SHP77 treated with DMSO at 0.1 percent for 48 hours (cell line): ENCODE measurements around the gene CSNK1G1.
A peak's percentile ranks its signal among the peaks of the same experiment; 100 is the strongest.
"Not testable (repeated sequence)": the region's sequence is repeated elsewhere in the genome, so short reads cannot be mapped to it uniquely, and the experiment has no call there.

Experiments used
- DNase-seq: peaks from one replicate; lab custom pipeline; 2025; lab: John Stamatoyannopoulos, UW

CSNK1G1 gene

DNA sequence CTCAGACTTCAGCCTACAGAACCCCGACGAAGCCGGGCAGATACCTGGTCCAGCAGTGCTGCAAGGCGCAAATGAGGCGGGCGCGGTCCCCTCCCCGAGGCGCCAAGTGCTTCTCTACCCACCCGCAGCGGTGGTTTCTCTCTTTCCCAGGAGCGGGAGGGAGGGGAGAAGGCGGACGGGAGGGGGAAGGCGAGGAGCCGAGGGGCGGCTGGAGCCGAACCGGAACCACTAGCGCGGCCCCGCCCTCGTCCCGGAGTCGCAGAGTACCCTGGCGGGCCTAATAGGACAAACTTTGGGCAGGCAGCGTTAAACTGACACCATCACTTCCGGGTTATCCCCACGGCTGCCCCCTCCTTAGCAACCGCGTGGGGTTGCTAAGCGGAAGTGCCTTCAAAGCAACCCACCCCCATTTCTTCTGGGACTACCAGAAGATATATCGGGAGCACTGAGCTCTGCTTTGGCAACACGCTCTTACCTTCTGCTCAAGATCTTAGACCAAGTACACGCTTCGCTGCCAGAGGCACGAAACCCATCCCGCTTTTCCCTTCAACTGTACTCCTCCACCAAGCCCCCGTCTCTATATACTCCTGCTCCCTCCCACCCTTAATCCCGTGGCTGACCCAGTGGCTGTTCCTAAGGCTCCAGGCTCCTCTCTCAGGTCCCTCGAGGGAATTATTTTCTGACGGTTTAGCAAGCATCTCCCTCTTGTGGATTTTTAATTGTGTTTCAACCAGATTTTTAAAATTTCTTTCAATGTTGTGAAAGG lies at the start of gene CSNK1G1:
TSS of gene CSNK1G1 (minus strand) at position 230 of the 766 bp plus-strand sequence. CDS start 55,674 bp downstream, outside the sequence.
- DNase-seq: peak; percentile 98

DNA sequence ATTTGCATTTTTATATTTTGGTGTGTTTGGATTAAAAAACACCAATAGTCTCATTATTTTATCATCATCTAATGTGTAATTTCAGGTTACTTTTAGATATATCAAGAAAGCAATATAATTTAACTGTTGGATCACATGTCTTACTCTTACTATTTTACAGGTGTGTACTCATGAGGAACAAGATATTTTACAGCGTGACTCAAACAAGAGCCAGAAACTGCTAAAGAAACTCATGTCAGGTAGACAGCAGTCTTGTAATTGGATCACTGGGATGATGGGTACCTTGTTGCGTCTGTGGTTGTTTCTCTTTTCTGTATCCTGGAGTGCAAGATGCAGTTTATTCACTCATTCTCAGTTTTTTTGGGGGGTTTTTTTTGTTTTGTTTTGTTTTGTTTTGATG lies 44.6 kb upstream of the CSNK1G1 start:
- no peak for DNase-seq

DNA sequence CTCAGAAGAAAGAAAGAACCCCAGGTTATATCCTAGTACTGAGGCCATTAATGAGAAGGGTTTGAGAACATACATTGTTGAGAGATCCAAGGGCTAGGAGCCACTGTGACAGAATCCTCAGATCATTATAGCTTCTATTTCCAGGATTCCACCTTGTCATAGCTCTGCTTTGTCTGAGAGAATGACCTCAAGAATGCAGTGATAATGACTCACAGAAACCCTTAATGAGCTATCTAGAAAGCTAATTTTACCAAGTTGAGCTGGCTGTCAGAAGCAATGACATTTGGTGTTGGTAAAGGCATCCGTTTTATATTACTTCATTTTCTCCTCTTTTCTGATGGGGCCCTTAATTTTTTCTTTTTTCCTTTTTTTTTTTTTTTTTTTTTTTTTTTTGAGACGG lies 42.6 kb upstream of the CSNK1G1 start:
- no peak for DNase-seq

DNA sequence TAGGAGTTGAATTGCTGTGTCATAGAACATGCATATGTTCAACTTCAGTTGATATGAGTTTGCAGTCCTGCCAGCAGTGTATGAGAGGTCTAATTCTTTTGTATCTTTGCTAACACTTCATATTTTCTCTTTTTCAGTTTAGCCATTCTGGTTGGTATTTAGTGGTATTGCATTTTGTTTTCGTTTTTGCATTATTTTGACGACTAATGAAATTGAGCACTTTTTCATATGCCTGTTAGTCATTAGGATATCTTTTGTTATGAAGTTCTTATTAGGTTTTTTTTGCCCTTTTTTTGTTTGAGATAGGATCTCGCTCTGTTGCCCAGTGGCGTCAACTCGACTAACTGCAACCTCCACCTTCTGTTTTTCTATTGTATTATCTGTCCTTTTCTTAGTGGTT lies 40.8 kb upstream of the CSNK1G1 start:
- no peak for DNase-seq

DNA sequence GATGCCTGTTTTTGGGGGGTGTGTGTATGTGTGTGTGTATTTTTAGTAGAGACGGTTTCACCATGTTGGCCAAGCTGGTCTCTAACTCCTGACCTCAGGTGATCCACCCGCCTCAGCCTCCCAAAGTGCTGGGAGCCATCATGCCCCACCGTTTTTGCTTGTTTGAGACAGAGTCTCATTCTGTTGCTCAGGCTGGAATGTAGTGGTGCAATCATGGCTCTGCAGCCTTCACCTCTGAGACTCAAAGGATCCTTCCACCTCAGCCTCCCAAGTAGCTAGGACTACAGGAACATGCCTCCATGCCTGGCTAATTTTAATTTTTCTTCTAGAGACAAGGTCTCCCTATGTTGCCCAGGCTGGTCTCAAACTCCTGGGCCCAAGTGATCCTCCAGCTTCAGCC lies 36.5 kb upstream of the CSNK1G1 start:
- not testable (repeated sequence) for DNase-seq

DNA sequence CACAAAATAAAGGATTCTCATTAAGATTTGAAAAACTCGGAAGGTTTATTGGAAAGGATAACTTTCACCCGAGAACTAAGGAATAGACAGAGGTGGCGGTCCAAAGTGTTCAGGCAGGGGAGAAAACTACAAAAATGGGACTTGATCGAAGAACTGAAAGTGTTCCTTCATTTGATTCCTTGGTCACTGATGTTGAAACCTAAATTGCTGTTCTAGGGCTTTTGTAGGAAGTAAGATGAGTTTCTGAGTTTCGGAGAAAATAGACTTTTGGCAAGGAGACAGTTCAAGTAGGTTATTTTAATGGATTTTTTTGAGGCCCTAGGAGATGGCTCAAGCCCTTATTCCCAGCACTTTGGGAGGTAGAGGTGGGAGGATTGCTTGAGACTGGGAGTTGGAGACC lies 33.1 kb upstream of the CSNK1G1 start:
- DNase-seq: no peak

DNA sequence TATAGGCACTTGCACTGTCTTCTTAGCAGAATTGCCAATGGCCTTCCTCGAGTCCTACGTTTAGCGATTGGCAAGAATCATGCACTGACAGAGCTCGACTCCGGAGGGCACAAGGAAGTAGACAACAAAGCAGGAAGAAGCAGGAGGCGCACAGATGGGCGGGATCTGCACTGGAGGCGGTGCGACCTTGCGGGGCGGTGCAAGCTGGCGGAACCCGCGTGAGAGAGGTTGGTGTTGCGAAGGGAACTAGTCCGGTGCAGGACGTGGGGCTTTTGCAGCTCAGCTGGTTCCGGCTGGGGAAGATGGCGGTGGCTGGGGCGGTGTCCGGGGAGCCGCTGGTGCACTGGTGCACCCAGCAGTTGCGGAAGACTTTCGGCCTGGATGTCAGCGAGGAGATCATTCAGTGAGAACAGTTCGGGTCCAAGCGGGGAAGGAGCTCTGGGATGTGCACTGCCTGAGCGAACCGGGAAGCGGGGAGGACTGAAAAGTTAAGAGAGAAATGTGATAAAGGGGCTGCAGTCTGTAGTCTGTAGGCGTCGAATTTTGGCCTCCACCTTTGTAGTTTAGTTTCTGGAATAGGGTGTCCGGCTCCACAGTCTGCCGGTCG lies 31.7 kb upstream of the CSNK1G1 start, which contains the start of gene TRIP4:
TSS of gene TRIP4 (plus strand) at position 275 of the 607 bp plus-strand sequence. CDS start at position 303, 28 bp downstream.
- peak; percentile 98 for DNase-seq

DNA sequence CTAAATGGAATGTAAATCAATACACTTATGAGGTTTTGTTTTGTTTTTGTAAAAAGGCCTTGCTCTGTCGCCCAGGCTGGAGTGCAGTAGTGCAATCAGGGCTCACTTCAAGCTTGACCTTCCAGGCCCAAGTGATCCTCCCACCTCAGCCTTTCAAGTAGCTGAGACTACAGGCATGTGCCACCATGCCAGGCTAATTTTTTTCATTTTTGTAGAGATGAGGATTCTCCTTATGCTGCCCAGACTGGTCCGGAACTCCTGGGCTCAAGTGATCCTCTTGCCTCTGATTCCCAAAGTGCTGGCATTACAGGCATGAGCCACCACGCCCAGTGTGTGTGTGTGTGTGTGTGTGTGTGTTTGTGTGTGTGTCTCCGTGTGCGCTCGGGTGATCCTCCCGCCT lies 30.3 kb upstream of the CSNK1G1 start:
- DNase-seq: no peak

DNA sequence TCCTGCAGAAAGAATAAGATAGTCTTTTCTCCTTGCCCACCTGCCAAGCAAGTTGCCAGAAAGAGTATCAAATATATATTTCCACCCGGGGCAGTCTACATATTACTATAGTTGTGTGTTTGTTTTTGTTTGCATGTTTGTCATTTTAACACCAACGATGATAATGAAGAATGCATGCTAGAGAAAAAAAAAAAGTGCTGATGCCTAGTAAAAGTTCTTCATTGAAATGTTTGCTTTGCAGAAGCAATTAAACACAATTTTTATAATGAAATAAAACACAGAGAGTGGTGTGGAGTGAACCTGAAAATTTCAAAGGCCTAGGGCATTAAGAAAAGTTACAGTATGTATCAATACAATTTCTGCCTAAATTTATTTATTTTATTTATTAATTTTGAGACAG lies 27.8 kb upstream of the CSNK1G1 start:
- no peak for DNase-seq

DNA sequence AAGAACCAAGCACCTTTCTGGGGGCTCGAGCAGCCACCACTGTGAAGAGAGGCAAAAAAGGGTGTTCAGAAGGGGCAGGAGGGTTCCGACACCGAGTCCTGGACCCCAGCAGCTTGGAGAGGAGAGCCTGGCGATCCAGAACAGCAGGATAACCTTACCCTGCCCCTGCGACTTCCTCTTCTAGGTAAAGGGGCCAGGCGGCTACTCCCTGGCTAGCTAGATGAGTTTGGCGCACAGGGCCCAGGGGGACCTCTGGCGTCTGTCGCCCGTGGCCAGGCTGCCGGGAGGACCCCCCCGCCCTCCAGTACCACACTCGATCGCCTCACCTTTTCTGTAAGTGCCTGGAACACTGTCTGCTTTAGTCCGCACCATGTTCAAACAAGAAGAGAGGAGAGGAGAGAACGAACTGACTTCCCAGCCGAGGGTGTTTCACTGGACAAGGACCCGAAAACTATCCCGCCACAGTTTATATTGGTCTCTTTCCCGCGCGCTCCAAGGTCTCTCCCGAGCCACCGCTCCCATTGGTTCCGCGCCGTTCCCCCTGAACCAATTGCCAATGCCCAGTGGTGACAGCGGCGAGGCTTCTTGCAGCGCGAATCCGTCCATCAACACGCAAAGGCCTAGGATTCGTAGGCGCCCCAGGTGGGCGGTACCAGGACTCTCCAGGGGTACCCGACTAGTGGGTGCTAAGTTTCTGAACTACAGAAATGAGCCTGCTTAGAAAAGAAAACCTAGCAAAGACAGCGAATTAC lies 25.2 kb upstream of the CSNK1G1 start, which contains the start of gene PCLAF:
TSS of gene PCLAF (minus strand) at position 442 of the 752 bp plus-strand sequence. CDS start at position 372, 70 bp downstream.
- peak; percentile 98 for DNase-seq

DNA sequence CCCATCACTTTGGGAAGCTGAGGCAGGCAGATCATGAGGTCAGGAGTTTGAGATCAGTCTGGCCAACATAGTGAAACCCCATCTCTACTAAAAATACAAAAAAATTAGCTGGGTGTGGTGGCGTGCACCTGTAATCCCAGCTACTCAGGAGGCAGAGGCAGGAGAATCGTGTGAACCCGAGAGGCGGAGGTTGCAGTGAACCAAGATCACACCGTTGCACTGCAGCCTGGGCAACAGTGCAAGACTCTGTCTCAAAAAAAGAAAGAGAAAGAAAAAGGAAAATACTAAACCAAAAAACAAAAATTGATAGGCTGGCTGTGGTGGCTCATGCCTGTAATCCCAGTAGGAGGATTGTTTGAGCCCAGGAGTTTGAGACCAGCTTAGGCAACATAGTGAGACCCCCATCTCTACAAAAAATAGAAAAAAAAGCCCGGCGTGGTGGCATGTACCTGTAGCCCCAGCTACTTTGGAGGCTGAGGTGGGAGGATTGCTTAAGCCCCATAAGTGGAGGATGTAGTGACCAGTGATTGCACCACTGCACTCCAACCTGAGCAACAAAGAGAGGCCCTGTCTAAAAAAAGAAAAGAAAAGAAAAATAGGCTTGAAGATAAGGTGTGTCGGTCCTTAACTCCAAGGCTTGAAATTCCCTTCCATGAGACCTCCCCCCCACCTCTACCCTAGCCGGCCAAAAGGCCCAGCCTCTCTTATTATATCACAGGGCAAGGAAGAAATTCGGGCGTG lies 24.3 kb upstream of the CSNK1G1 start:
- not testable (repeated sequence) for DNase-seq

DNA sequence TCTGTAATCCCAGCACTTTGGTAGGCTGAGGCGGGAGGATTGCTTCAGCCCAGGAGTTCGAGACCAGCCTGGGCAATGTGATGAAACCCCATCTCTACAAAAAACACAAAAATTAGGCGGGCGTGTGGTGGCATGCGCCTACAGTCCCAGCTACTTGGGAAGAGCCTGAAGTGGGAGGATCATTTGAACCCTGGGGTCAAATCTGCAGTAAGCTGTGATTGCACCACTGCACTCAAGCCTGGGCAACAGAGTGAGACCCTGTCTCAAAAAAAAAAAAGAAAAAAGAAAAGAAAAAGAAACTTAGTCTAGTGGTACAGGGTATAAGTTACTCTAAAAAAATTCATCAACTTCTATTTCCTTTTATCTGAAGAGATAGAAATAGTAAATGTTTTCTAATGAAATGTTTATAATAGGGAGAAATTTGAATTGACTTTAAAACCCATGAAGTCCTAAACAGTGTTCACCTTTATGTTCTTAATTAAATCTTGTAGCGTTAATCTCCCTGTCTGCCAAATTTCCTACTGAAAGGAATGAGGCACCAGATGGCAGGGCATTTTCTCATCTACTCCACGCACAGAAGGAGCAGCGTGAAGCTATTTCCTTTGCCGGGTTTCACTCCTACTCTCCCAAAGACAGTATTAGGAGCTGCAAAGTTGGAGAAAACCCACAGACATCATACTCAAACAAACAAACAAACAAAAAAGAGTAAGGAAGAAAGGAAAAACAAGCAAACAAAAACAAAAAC lies 23.4 kb upstream of the CSNK1G1 start:
- no peak for DNase-seq

DNA sequence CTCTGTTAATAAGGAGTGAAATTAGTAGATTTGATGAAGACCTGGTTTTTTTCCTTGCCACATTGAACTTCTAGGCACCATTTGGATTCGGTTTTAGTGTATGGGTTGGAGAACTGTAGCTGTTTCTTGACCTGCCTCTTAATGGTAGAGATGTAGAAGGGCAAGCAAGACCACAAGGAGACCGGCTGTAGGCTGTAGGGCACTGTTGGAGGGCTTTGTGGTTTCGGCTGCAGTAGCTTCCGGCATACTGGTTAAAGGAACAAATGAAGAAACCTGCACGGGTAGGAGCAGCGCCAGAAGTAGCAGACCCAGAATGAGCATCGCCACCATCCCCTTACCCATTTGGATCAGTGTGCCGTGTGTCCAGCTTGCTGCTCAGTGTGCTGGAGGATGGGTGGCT lies 17.4 kb upstream of the CSNK1G1 start:
- no peak for DNase-seq

DNA sequence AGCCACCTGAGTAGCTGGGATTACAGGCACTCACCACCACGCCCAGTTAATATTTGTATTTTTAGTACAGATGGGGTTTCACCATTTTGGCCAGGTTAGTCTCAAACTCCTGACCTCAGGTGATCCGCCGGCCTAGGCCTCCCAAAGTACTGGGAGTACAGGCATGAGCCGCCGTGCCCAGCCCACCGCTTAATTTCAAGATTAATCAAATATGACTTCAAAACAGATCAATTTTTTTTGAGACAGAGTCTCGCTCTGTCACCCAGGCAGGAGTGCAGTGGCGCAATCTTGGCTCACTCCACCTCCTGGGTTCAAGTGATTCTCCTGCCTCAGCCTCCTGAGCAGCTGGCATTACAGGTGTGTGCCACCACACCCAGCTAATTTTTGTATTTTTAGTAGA lies 15.4 kb upstream of the CSNK1G1 start:
- not testable (repeated sequence) for DNase-seq

DNA sequence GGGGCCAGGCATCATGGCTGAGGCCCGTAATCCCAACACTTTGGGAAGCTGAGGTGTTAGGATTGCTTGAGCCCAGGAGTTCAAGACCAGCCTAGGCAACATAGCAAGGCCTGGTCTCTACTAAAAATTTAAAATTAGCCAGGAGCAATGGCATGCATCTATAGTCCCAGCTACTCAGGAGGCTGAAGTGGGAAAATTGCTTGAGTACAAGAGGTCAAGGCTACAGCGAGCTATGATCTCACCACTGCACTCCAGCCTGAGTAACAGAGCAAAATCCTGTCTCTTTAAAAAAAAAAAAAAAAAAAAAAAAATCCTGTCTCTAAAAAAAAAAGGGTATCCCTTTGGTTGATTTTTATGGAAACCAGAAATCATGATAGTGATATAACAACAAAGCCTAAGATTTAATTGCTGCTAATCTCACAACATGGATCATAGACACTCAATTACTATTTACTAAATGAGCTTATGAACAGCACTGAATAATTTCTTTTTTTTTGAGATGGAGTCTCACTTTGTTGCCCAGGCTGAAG lies 13.2 kb upstream of the CSNK1G1 start:
- DNase-seq: no peak

DNA sequence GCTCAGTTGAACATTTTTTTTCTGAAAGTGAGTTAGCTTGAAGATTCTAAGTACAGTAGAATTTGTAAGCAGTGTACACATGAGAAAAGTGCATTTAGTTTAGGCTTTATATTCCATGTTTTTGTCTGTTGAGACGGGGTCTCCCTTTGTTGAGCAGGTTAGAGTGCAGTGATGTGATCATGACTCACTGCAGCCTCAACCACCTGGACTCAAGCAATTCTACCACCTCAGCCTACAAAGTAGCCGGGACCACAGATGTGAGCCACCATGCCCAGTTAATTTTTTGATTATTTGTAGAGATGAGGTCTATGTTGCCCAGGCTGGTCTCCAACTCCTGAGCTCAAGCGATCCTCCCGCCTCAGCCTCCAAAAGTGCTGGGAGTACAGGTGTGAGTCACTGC lies 5.3 kb upstream of the CSNK1G1 start:
- no peak for DNase-seq

DNA sequence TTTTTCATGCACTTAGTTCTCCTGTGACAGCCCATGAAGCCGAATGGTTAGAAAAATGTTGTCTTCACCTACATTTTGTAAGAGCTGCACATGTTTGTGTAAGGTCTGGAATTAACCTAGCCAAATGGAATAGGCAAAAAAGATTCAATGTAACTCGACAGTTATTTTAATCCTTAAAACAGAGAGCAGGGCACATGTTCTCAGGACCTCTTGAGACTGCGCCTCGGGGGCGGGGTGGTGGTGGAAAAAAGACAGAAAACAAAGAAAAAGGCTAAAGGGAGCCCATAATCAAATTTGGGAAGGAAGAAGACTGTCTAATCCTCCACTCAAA lies 702 bp upstream of the CSNK1G1 start:
- DNase-seq: no peak

DNA sequence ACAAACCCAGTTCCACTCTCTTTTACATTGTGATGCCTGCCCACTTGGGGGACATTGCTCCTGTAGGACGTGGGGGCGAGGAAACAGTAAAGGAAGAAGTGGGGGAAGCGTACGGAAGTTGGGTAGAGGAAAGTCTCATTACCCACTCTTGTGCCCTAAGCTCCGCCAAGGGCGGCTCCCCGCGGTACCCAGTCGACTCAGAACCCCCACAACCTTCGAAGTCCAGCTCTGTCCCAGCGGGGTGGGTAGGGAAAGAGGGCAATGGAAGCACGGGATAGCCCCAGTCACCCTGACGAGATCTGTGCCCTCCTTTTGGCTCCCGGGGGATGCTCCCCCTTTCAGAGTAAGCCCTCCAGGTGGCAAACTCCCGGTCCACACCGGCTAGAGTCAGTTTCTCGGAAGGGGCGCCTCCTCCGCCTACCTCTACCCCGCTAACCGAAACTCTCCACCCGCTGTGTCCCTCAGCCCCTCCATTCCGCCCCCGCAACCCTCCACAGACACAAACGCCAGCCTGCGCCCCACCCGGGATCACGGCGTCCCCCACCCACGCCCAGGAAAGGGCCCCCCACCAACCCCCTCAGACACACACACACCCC lies 527 bp downstream of the CSNK1G1 start:
- DNase-seq: no peak

DNA sequence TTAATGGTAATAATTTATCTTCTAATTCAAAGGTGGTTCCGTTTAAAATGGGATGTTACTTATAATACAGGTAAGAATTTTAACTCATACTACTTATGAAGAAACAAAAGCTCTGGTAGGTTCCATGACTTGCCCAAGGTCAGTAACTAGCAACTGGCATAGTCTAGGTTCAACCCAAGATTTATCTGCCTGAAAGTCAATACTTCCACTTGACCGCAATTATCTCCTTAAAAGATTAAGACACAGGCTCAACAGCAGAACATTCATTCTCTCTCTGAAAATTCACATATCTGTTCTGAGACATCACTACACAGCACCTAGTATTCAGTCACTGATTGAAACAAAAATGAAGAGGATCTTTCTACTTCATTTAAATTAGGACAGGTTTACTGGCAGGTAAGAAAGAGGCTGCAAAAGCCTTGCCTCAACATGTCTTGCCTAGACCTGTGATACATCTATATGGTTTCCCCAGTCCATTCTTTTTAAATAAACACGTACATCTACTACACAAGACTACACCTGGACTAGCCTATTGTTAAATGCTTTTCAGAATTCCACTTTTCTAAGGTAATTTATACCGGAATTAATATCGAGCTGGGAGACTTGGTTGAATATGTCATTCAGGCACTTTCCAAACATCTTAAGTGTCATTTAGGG lies 1.2 kb downstream of the CSNK1G1 start:
- no peak for DNase-seq

DNA sequence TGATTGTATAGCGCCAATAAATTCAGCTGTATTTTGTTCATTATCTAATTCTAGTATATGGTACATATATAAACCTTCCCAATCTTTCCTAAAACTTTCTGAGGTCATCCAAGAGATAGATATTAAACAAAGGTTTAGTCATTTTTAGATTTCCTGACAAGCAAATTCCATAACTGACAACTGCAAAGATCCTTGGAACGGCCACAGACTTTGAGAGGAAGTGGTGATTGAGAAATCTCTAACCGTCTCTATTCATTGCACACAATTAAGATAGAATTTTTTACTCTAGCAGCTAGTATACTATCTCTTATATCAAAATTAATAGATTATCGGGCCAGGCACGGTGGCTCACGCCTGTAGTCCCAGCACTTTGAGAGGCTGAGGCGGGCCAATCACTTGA lies 4.7 kb downstream of the CSNK1G1 start:
- no peak for DNase-seq
